ENCODE data around the gene MPRIP. TPM values are rescaled to one million over a fixed set of nuclear protein-coding genes. Genes with fewer than 3 reads are reported as not detected.

The MPRIP gene
- total RNA-seq, 2 donors from 2014 or later: 147 to 269 TPM

GRCh38 chr17:17175917-17176316 is 133.7 kb downstream of the MPRIP start:
- 74 to 79% methylated on average over 6 to 12 of the region's 12 CpGs for WGBS, 2 donors
- H3K9me3 ChIP-seq: no peaks in the 10 kb centered on the region
- H3K36me3 ChIP-seq (replicated peaks in 1 of 2; ENCODE audit: insufficient read depth in 1 of 2, low read depth in 2 of 2): peaks cover 15 to 44% of the 10 kb centered on the region in 2 donors
- TF ChIP-seq CTCF (IDR thresholded peaks at IDR 0.05): no peak
- no peak for TF ChIP-seq POLR2A (IDR thresholded peaks at IDR 0.05)
- H3K27ac ChIP-seq: no peak overlapping the region
- no peaks in the 10 kb centered on the region for H3K27me3 ChIP-seq
- ATAC-seq (no peak), DNase-seq (no peak)
- intact Hi-C loops (cut with DNase I): no loop called here
- no peak overlapping the region for H3K4me3 ChIP-seq
- peaks cover 5% of the 10 kb centered on the region for H3K4me1 ChIP-seq

GRCh38 chr17:17176341-17176740 is 134.1 kb downstream of the MPRIP start:
- peaks cover 5% of the 10 kb centered on the region for H3K4me1 ChIP-seq
- ATAC-seq (no peak), DNase-seq (no peak)
- TF ChIP-seq CTCF (IDR thresholded peaks at IDR 0.05): no peak
- TF ChIP-seq POLR2A (IDR thresholded peaks at IDR 0.05): no peak
- no peaks in the 10 kb centered on the region for H3K27me3 ChIP-seq
- no peak overlapping the region for H3K4me3 ChIP-seq
- intact Hi-C loops (cut with DNase I): no loop called here
- WGBS, 2 donors: 95 to 97% methylated on average over 12 of the region's 12 CpGs
- H3K9me3 ChIP-seq: no peaks in the 10 kb centered on the region
- H3K27ac ChIP-seq: no peak overlapping the region
- H3K36me3 ChIP-seq (replicated peaks in 1 of 2; ENCODE audit: insufficient read depth in 1 of 2, low read depth in 2 of 2): peaks cover 19 to 44% of the 10 kb centered on the region in 2 donors

GRCh38 chr17:17177176-17177575 is 134.9 kb downstream of the MPRIP start:
- peaks cover 20 to 40% of the 10 kb centered on the region in 2 donors for H3K36me3 ChIP-seq (replicated peaks in 1 of 2; ENCODE audit: insufficient read depth in 1 of 2, low read depth in 2 of 2)
- WGBS, 2 donors: 93 to 94% methylated on average over 12 of the region's 12 CpGs
- H3K4me3 ChIP-seq: no peak overlapping the region
- no peak overlapping the region for H3K27ac ChIP-seq
- H3K9me3 ChIP-seq: no peaks in the 10 kb centered on the region
- ATAC-seq (no peak), DNase-seq (no peak)
- peaks cover 5% of the 10 kb centered on the region for H3K4me1 ChIP-seq
- no peaks in the 10 kb centered on the region for H3K27me3 ChIP-seq
- intact Hi-C loops (cut with DNase I): no loop called here
- TF ChIP-seq CTCF (IDR thresholded peaks at IDR 0.05) (no peak), POLR2A (IDR thresholded peaks at IDR 0.05) (no peak)

GRCh38 chr17:17179371-17179827 is 137.1 kb downstream of the MPRIP start:
- H3K9me3 ChIP-seq: no peaks in the 10 kb centered on the region
- 91 to 100% methylated on average over 2 of the region's 2 CpGs for WGBS, 2 donors
- DNase-seq (no peak), ATAC-seq (no peak)
- no peak for TF ChIP-seq POLR2A (IDR thresholded peaks at IDR 0.05)
- no peaks in the 10 kb centered on the region for H3K4me1 ChIP-seq
- no peaks in the 10 kb centered on the region for H3K27me3 ChIP-seq
- H3K36me3 ChIP-seq (replicated peaks in 1 of 2; ENCODE audit: insufficient read depth in 1 of 2, low read depth in 2 of 2): peaks cover 14 to 40% of the 10 kb centered on the region in 2 donors
- intact Hi-C loops (cut with DNase I): no loop called here
- no peak overlapping the region for H3K4me3 ChIP-seq
- no peak overlapping the region for H3K27ac ChIP-seq

GRCh38 chr17:17180141-17180603 is 137.9 kb downstream of the MPRIP start:
- Histone ChIP-seq H3K4me3 (no peak overlapping the region), H3K36me3 (replicated peaks in 1 of 2; ENCODE audit: insufficient read depth in 1 of 2, low read depth in 2 of 2) (peaks cover 14 to 38% of the 10 kb centered on the region in 2 donors), H3K27ac (no peak overlapping the region), H3K27me3 (no peaks in the 10 kb centered on the region), H3K4me1 (peaks cover 2% of the 10 kb centered on the region), H3K9me3 (no peaks in the 10 kb centered on the region)
- no peak for ATAC-seq
- 94 to 100% methylated on average over 3 to 9 of the region's 9 CpGs for WGBS, 2 donors
- TF ChIP-seq POLR2A (IDR thresholded peaks at IDR 0.05) (no peak), CTCF (IDR thresholded peaks at IDR 0.05) (no peak)
- intact Hi-C loops (cut with DNase I): no loop called here
- DNase-seq: no peak

Data from body of pancreas (tissue), 4 donors.